Eye (tissue), 1 donor: ENCODE data around the gene AGXT2.

Source experiments
- DNase-seq: peaks from one replicate; pipeline ENCODE4 v3.0.0-alpha.2; 2015

Gene AGXT2

GRCh38 chr5:35047785-35048404 is at the start of gene AGXT2:
Gene AGXT2, minus strand, starts transcription at chr5:35047949. Its CDS starts 57 bp downstream, at chr5:35047892.
- no peak for DNase-seq

GRCh38 chr5:35096932-35097331 is 49.2 kb upstream of the AGXT2 start:
- no peak for DNase-seq

GRCh38 chr5:35096216-35096615 is 48.5 kb upstream of the AGXT2 start:
- peak; percentile 52 for DNase-seq

GRCh38 chr5:35095366-35095765 is 47.6 kb upstream of the AGXT2 start:
- no peak for DNase-seq

GRCh38 chr5:35094948-35095347 is 47.2 kb upstream of the AGXT2 start:
- DNase-seq, result no peak

GRCh38 chr5:35092703-35093102 is 45.0 kb upstream of the AGXT2 start:
- DNase-seq, result no peak

- no peak for DNase-seq
Measured at GRCh38 chr5:35091704-35092103, 44.0 kb upstream of the AGXT2 start.

- DNase-seq, result peak; percentile 85
Measured at GRCh38 chr5:35089334-35090314, 41.9 kb upstream of the AGXT2 start.

- DNase-seq, result no peak
Measured at GRCh38 chr5:35087991-35088390, 40.2 kb upstream of the AGXT2 start.

GRCh38 chr5:35083150-35083549 is 35.4 kb upstream of the AGXT2 start:
- DNase-seq, result no peak

GRCh38 chr5:35082530-35082929 is 34.8 kb upstream of the AGXT2 start:
- no peak for DNase-seq

- DNase-seq, result no peak
Measured at GRCh38 chr5:35081134-35081533, 33.4 kb upstream of the AGXT2 start.

- DNase-seq, result no peak
Measured at GRCh38 chr5:35073160-35073559, 25.4 kb upstream of the AGXT2 start.

GRCh38 chr5:35069188-35069587 is 21.4 kb upstream of the AGXT2 start:
- DNase-seq, result no peak

GRCh38 chr5:35067985-35068384 is 20.2 kb upstream of the AGXT2 start:
- no peak for DNase-seq

GRCh38 chr5:35066260-35066795 is 18.6 kb upstream of the AGXT2 start:
- no peak for DNase-seq

GRCh38 chr5:35063414-35063813 is 15.7 kb upstream of the AGXT2 start:
- no peak for DNase-seq

GRCh38 chr5:35061211-35061770 is 13.5 kb upstream of the AGXT2 start:
- DNase-seq, result no peak

GRCh38 chr5:35060236-35060635 is 12.5 kb upstream of the AGXT2 start:
- no peak for DNase-seq

- DNase-seq, result no peak
Measured at GRCh38 chr5:35059251-35059650, 11.5 kb upstream of the AGXT2 start.

GRCh38 chr5:35058374-35058788 is 10.6 kb upstream of the AGXT2 start:
- DNase-seq, result no peak

GRCh38 chr5:35056686-35057085 is 8.9 kb upstream of the AGXT2 start:
- DNase-seq, result no peak

- no peak for DNase-seq
Measured at GRCh38 chr5:35052838-35053237, 5.1 kb upstream of the AGXT2 start.
